Lower leg skin (tissue), 4 donors: ENCODE data around the gene RMI2. TPM values are rescaled to one million over a fixed set of nuclear protein-coding genes. Genes with fewer than 3 reads are reported as not detected.

ENCODE experiments used
- DNase-seq, 2 donors: peaks; one replicate each; pipeline ENCODE4 v3.0.0-alpha.2; 2019; ENCODE audit warnings: low spot score in 2 of 2
- H3K4me3 ChIP-seq: fragments of 200-600 bp; sonication (generic); 2 replicates; pipeline ENCODE4 v1.5.1; 2017; ENCODE audit warnings: mild to moderate bottlenecking, low read depth; ENCODE audit not compliant: poor library complexity, severe bottlenecking
- CTCF ChIP-seq, 3 donors: fragments of 450-650 bp; IDR thresholded peaks; one replicate each; pipeline ENCODE4 v1.5.1; 2016; ENCODE audit warnings: antibody characterized with exemption in 3 of 3, mild to moderate bottlenecking in 3 of 3, moderate library complexity in 2 of 3
- POLR2A ChIP-seq, 2 donors: fragments of 450-650 bp; IDR thresholded peaks; one replicate each; pipeline ENCODE4 v1.6.1; 2016 to 2017; ENCODE audit warnings: antibody characterized with exemption in 2 of 2, mild to moderate bottlenecking in 1 of 2, moderate library complexity in 1 of 2
- WGBS, 2 donors: methylation state at CpG; one replicate each; pipeline ENCODE4 v1.1.5; 2018; 5-methylcytosine and 5-hydroxymethylcytosine counted together
- intact Hi-C: fragments of 100-400 bp; cut with DNase I; formaldehyde crosslinking; loops from one replicate; pipeline ENCODE4 v1.15.0; 2023; ENCODE audit warnings: low total_unique reads
- total RNA-seq, 4 donors: library from RNA; depleted of rRNA; stranded (reverse); fragments of >200 nt; gene quantifications; one replicate each; pipeline ENCODE4 v1.1.0, GENCODE V29; 2016

Gene RMI2
- total RNA-seq, 4 donors from 2014 or later: 5.9 to 12.7 (median 7.9) TPM

DNA sequence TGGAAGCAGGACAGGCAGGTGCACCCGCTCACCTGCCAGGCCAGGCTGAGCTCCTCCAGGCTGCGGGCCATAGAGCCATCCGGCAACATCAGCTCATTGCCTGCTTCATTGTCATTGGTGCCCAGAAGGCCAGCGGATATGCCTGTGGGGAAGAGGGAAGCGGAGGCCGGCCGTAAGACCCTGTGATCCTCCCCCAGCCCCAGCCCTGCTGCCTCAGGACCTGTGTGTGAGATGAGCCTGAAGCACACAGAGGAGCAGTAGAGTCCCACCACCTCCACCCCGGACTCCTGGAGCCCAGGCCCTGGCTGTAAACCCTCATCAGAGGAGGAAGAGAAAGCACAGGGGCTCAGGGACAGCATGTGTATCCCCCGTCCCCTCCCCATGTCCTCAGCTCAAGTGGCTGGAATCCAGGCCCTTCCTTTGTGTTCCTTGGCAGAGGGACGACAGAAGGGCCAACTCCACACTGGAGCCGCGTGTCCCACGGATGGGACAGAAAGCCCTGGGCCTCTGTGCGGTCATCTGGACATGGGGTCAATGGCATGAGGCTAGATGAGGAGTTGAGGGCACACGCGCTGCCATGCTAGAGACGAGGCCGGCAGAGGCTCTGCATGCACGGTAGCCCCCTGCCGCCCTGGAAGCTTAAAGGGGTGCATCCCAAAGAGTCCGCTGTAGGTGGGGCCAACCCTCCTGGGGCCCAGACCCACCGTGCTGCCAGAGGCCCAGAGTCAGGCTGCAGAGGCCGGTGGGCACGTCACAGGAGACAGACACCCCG lies 39.1 kb downstream of the RMI2 start:
- intact Hi-C loops: no loop called here
- 88 to 96% methylated on average over 17 to 25 of the region's 25 CpGs for WGBS, 2 donors
- no peak for TF ChIP-seq CTCF (IDR thresholded peaks at IDR 0.05)
- TF ChIP-seq POLR2A (IDR thresholded peaks at IDR 0.05): no peak
- H3K4me3 ChIP-seq: no peak overlapping the region
- no peak for DNase-seq

DNA sequence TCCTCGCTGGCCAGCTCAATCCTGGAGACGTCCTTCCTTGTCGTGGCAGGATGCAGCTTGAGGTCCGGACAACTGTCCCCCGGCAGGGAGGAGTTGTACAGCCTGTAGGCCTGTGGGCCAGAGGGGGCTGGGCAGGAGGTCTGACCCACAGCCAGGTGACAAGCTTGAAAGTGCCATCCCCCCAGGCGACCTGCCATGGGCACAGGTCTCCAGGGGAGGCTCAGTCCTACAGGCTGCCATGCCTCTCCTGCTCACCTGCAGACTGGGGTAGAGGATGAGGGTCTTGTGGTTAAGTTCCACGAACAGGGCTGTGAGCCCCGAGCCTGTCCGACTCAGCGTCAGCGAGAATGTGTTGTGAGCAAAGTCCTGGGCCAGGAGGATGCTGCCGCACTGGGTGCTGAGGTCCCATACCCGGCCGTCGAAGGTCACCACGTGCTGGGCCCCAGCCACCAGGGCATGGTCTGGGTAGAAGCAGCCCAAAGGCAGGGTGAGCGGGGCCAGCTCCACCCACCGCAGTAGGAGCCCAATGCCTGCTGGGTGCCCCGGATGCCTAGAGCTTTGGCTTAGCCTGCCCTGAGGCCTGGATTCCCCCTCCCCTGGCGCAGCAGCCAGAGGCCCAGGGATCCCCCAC lies 39.8 kb downstream of the RMI2 start:
- no peak for TF ChIP-seq CTCF (IDR thresholded peaks at IDR 0.05)
- TF ChIP-seq POLR2A (IDR thresholded peaks at IDR 0.05): no peak
- no peak for DNase-seq
- 93% methylated on average over 12 to 17 of the region's 20 CpGs for WGBS, 2 donors
- H3K4me3 ChIP-seq: no peak overlapping the region
- intact Hi-C loops: no loop called here

GRCh38 chr16:11386054-11386680 lies 40.9 kb downstream of the RMI2 start:
- 85 to 92% methylated on average over 11 to 12 of the region's 12 CpGs for WGBS, 2 donors
- intact Hi-C loops: no loop called here
- no peak overlapping the region for H3K4me3 ChIP-seq
- TF ChIP-seq CTCF (IDR thresholded peaks at IDR 0.05) (no peak), POLR2A (IDR thresholded peaks at IDR 0.05) (no peak)
- no peak for DNase-seq

DNA sequence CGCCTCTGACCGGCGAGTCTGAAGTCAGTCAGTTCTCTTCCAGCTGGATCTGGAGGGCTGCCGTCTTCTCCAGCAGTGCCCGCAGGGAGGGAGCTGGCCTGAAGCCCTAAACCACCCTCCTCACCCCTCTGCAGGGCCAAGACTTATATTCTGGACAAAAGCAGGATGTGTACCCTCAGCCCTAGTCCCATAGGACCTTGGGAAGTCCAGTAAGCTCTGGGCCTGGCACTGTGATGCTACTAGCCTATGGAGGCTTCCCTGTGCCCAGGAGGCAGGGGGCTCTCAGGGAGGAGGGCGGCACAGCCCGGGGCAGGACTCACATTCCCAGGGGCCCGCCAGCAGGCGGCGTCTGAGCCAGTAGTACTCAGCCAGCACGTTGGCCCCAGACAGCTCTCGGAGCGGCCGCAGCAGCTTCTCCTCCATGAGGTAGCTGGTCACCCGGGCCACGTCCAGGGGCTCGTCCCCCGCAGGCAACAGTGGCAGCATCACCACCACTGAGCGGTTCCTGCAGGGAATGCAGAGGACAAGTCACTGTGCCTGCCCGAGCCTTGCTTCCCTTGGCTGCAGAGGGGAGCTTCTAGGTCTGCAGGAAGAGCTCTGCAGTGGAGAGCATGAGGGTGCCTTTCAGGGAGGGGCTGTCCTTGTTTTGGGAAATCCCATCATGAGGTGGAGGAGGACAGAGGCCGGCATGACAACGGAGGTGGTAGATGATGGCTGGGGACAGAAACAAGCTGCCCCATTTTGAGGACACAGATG lies 41.7 kb downstream of the RMI2 start:
- TF ChIP-seq CTCF (IDR thresholded peaks at IDR 0.05) (no peak), POLR2A (IDR thresholded peaks at IDR 0.05) (no peak)
- peak in 1 of 2 donors; percentile 86 for DNase-seq
- WGBS, 2 donors: 29 to 53% methylated on average over 10 to 18 of the region's 22 CpGs
- intact Hi-C loops: no loop called here
- H3K4me3 ChIP-seq: no peak overlapping the region

GRCh38 chr16:11389083-11389482 lies 43.8 kb downstream of the RMI2 start:
- 84 to 86% methylated on average over 7 of the region's 7 CpGs for WGBS, 2 donors

More at GRCh38 chr16:11389083-11389482, 43.8 kb downstream of the RMI2 start:
- intact Hi-C loops: no loop called here
- DNase-seq: no peak
- no peak overlapping the region for H3K4me3 ChIP-seq
- TF ChIP-seq CTCF (IDR thresholded peaks at IDR 0.05) (no peak), POLR2A (IDR thresholded peaks at IDR 0.05) (no peak)
